Measurements from ENCODE around the gene PSMA4. TPM values are rescaled to one million over a fixed set of nuclear protein-coding genes. Genes with fewer than 3 reads are reported as not detected.
A peak's percentile ranks its signal among the peaks of the same experiment; 100 is the strongest.
"Not testable (repeated sequence)": the region's sequence is repeated elsewhere in the genome, so short reads cannot be mapped to it uniquely, and the experiment has no call there.

Gene PSMA4
- total RNA-seq, 1 donor from 2014 or later, result 315 TPM

- no peaks in the 10 kb centered on the region for H3K9me3 Mint-ChIP-seq
- H3K36me3 Mint-ChIP-seq (ENCODE audit: low read depth), result peaks cover 7% of the 10 kb centered on the region
- H3K4me3 Mint-ChIP-seq, result no peak overlapping the region
- H3K4me1 Mint-ChIP-seq, result no peaks in the 10 kb centered on the region
- no peak for TF ChIP-seq CTCF (conservative IDR thresholded peaks at IDR 0.05)
- H3K27ac Mint-ChIP-seq (ENCODE audit: unreplicated experiment), result no peak overlapping the region
- no peak for DNase-seq (ENCODE audit: low read depth, low spot score)
- H3K27me3 Mint-ChIP-seq (ENCODE audit: low read depth), result no peaks in the 10 kb centered on the region
Observed at GRCh38 chr15:78551902-78552301, 11.7 kb downstream of the PSMA4 start.

GRCh38 chr15:78552597-78552996, 12.4 kb downstream of the PSMA4 start:
- no peak for TF ChIP-seq CTCF (conservative IDR thresholded peaks at IDR 0.05)
- Mint-ChIP-seq H3K4me3 (no peak overlapping the region), H3K9me3 (no peaks in the 10 kb centered on the region), H3K36me3 (ENCODE audit: low read depth) (peaks cover 7% of the 10 kb centered on the region), H3K27me3 (ENCODE audit: low read depth) (no peaks in the 10 kb centered on the region), H3K27ac (ENCODE audit: unreplicated experiment) (no peak overlapping the region), H3K4me1 (no peaks in the 10 kb centered on the region)
- DNase-seq (ENCODE audit: low read depth, low spot score), result no peak

GRCh38 chr15:78560201-78560600, 20.0 kb downstream of the PSMA4 start:
- H3K9me3 Mint-ChIP-seq; H3K4me3 Mint-ChIP-seq; DNase-seq (ENCODE audit: low read depth, low spot score); H3K36me3 Mint-ChIP-seq (ENCODE audit: low read depth); H3K27ac Mint-ChIP-seq (ENCODE audit: unreplicated experiment); H3K4me1 Mint-ChIP-seq: not testable (repeated sequence)
- H3K27me3 Mint-ChIP-seq (ENCODE audit: low read depth), result peaks cover 16% of the 10 kb centered on the region

- no peak for DNase-seq (ENCODE audit: low read depth, low spot score)
- H3K9me3 Mint-ChIP-seq, result no peaks in the 10 kb centered on the region
- H3K4me1 Mint-ChIP-seq, result peaks cover 12% of the 10 kb centered on the region
- no peak overlapping the region for H3K27ac Mint-ChIP-seq (ENCODE audit: unreplicated experiment)
- H3K4me3 Mint-ChIP-seq, result no peak overlapping the region
- peaks cover 16% of the 10 kb centered on the region for H3K27me3 Mint-ChIP-seq (ENCODE audit: low read depth)
- H3K36me3 Mint-ChIP-seq (ENCODE audit: low read depth), result no peaks in the 10 kb centered on the region
- no peak for TF ChIP-seq CTCF (conservative IDR thresholded peaks at IDR 0.05)
Observed at GRCh38 chr15:78561490-78561889, 21.2 kb downstream of the PSMA4 start.

GRCh38 chr15:78563092-78563491, 22.8 kb downstream of the PSMA4 start:
- Mint-ChIP-seq H3K27me3 (ENCODE audit: low read depth) (peaks cover 16% of the 10 kb centered on the region), H3K9me3 (no peaks in the 10 kb centered on the region), H3K27ac (ENCODE audit: unreplicated experiment) (no peak overlapping the region), H3K4me1 (peaks cover 24% of the 10 kb centered on the region), H3K36me3 (ENCODE audit: low read depth) (no peaks in the 10 kb centered on the region), H3K4me3 (peak overlapping the region; percentile 9)
- TF ChIP-seq CTCF (conservative IDR thresholded peaks at IDR 0.05), result no peak
- no peak for DNase-seq (ENCODE audit: low read depth, low spot score)

- no peaks in the 10 kb centered on the region for H3K36me3 Mint-ChIP-seq (ENCODE audit: low read depth)
- H3K9me3 Mint-ChIP-seq, result no peaks in the 10 kb centered on the region
- H3K27ac Mint-ChIP-seq (ENCODE audit: unreplicated experiment), result no peak overlapping the region
- H3K4me3 Mint-ChIP-seq, result peak overlapping the region; percentile 97
- no peak for DNase-seq (ENCODE audit: low read depth, low spot score)
- peaks cover 16% of the 10 kb centered on the region for H3K27me3 Mint-ChIP-seq (ENCODE audit: low read depth)
- H3K4me1 Mint-ChIP-seq, result peaks cover 24% of the 10 kb centered on the region
- TF ChIP-seq CTCF (conservative IDR thresholded peaks at IDR 0.05), result no peak
Observed at GRCh38 chr15:78564743-78565096, 24.5 kb downstream of the PSMA4 start.
